SK-N-MC (cell line): ENCODE measurements around the gene STARD10.

Experiments
- DNase-seq: peaks from one replicate; pipeline ENCODE4 v3.0.0-alpha.2; 2011; ENCODE audit warnings: low read depth, low spot score
- H3K27ac ChIP-seq: fragments of 200-600 bp; sonication (generic); 2 replicates; pipeline ENCODE4 v1.5.1; 2016; ENCODE audit warnings: mixed run types
- H3K36me3 ChIP-seq: fragments of 200-600 bp; sonication (generic); 2 replicates; pipeline ENCODE4 v1.6.1; 2017; ENCODE audit warnings: antibody characterized with exemption, low read length, mixed read lengths; ENCODE audit not compliant: insufficient read depth
- H3K4me3 ChIP-seq: fragments of 200-600 bp; sonication (generic); 2 replicates; pipeline ENCODE4 v1.5.1; 2016
- H3K9ac ChIP-seq: fragments of 200-600 bp; sonication (generic); 2 replicates; pipeline ENCODE4 v1.8.0; 2017; ENCODE audit warnings: mixed run types, mixed read lengths; ENCODE audit not compliant: insufficient read length
- H3K9me3 ChIP-seq: fragments of 200-600 bp; sonication (generic); 2 replicates; pipeline ENCODE4 v1.6.1; 2017; ENCODE audit warnings: low read depth, mild to moderate bottlenecking, antibody characterized with exemption, low read length, moderate library complexity, mixed read lengths
- EZH2 ChIP-seq: fragments of 200-600 bp; sonication (generic); IDR thresholded peaks from one replicate; pipeline ENCODE4 v1.6.1; 2017; ENCODE audit warnings: antibody characterized with exemption
- FOXP2 ChIP-seq: optimal IDR thresholded peaks from 2 replicates; pipeline ENCODE3; 2011; ENCODE audit warnings: mild to moderate bottlenecking, moderate library complexity; ENCODE audit not compliant: insufficient read depth; ENCODE audit errors: extremely low read length, control extremely low read depth
- POLR2AphosphoS5 ChIP-seq: IDR thresholded peaks from 2 replicates; pipeline ENCODE4 v1.6.1; 2012; ENCODE audit warnings: mild to moderate bottlenecking, low read depth, low read length, borderline replicate concordance

Gene STARD10

DNA sequence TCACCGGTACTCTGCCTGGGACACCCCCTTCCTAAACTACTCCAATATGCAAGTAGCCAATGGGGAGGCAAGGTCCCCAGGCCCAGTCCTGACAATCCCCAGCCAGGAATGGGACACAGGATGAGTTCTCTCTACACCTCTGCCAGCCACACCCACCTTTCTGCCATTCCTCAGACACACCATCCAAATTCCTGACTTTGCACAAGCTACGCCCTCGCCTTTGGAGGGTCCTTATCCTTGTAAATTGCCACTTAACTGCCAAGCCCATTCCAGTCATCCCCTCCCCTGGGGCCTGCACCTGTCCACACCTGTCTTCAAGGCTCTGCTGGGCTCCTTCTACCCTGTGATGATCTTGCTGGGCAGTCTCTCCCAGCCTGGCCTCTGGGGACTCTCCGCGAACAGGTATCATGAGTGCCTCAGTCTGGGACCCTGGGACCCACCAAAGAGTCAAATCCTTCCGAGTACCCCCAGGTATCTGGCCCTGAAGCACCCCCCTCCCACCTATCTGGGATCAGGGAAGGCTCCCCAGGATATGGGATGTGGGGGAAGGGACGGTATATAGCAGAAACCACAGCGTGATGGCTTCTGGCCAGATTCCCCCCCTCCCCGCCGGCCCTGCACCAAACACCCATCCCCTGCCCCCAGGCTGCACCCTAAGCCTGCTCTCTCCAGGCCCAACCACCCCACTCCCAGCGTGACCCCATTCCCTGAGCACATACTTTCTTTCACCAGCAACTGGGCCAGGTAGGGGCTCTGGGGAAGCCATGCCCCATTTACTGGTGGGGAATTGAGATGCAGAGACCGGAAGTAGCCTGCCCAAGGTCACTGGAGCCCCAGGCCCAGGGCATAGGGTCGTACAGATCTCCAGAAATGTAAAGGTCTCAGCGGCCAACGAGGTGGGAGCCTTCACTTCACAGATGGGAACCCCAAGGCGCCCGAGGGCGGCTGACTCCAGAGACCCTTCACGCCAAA, 42.4 kb downstream of the STARD10 start:
- no peak for TF ChIP-seq POLR2AphosphoS5
- TF ChIP-seq EZH2: no peak
- DNase-seq: no peak
- peak overlapping the region; percentile 87 for H3K4me3 ChIP-seq

DNA sequence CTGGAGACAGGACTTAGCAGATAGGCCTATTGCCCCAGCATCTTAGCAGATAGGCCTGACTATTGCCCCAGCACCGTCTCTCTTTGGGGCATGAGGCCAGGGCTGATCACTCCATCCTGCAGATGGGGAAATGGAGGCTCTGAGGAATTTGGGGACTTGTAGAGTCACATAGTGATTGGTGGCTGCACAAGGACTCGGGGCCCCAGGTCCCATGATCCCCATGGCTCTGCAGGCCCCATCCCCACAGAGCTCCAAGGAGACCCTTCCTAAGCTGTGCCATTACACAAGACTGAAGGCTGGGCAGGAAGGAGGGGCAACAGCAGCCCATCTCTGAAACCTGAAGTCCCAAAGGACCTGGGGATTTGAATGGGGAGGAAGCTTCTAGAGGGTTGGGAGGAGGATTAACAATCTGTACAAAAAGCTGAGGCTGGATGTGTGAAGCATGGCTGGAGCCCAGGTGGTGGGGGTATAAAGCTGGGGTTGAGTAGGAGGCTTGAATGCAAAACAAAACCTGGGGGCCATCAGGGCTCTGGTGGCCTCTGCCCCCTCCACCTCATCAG, 43.2 kb downstream of the STARD10 start:
- no peaks in the 10 kb centered on the region for H3K36me3 ChIP-seq
- H3K4me3 ChIP-seq: peak overlapping the region; percentile 87; the same call in 1 of the 2 replicates
- H3K9ac ChIP-seq: no peak overlapping the region
- H3K9me3 ChIP-seq: no peaks in the 10 kb centered on the region
- TF ChIP-seq POLR2AphosphoS5: no peak
- TF ChIP-seq FOXP2: no peak
- no peak for TF ChIP-seq EZH2
- no peak overlapping the region for H3K27ac ChIP-seq
- no peak for DNase-seq

More for the DNA sequence above, 42.4 kb downstream of the STARD10 start:
- no peaks in the 10 kb centered on the region for H3K36me3 ChIP-seq
- no peak overlapping the region for H3K27ac ChIP-seq
- H3K9ac ChIP-seq: peak overlapping the region; percentile 74
- H3K9me3 ChIP-seq: no peaks in the 10 kb centered on the region

DNA sequence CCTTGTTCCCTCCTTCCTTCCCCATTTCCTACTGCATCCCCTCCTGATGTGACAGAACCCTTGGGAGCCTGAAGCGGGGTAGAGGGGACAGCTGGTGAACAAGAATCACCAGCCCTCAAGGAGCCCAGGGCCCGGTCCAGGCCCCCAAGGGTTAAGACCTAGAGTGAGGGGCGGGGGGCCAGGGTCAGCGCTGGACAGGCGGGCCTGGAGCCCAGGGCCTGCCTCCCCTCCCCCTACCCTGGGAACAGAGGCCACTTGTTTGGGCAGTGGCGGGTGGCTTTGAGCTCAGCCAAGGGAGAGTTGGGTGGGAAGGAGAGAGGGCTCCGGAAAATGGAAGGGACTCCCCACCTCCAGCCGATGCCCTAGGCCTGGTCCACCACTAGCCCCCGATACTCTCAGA, 43.8 kb downstream of the STARD10 start:
- H3K36me3 ChIP-seq: no peaks in the 10 kb centered on the region
- no peak for DNase-seq
- TF ChIP-seq EZH2 (no peak), FOXP2 (no peak), POLR2AphosphoS5 (no peak)
- H3K9ac ChIP-seq: no peak overlapping the region
- H3K27ac ChIP-seq: no peak overlapping the region
- no peaks in the 10 kb centered on the region for H3K9me3 ChIP-seq
- H3K4me3 ChIP-seq: no peak overlapping the region

DNA sequence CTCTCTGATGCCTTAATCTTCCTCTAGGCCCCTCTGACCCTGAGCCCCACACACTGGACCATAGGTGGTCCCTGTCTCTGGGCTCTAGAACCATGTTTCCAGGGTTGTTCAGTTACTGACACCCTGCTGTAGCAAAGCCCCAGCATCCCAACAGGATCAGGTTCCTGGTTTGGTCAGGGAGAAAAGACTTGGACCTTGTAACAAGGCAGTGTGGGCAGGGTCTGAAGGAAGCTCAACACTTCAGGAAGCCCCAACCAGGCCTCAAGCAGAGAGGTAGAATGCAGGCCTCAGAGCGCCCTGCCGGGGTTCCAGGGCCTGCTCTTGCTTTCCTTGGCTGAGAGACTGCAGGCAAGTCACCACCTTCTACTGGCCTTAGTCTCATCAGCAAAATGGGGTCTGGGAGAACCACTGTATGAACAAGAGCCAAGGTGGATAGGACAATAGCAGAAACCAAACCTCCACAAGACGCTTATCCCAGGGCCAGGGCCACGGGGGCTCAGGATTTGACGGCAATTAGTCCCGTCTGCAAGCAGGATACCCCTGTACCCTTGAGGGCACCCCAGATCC, 46.5 kb downstream of the STARD10 start:
- Histone ChIP-seq H3K36me3 (no peaks in the 10 kb centered on the region), H3K27ac (no peak overlapping the region), H3K4me3 (no peak overlapping the region), H3K9me3 (no peaks in the 10 kb centered on the region), H3K9ac (no peak overlapping the region)
- no peak for DNase-seq
- no peak for TF ChIP-seq POLR2AphosphoS5
- no peak for TF ChIP-seq FOXP2
- no peak for TF ChIP-seq EZH2

DNA sequence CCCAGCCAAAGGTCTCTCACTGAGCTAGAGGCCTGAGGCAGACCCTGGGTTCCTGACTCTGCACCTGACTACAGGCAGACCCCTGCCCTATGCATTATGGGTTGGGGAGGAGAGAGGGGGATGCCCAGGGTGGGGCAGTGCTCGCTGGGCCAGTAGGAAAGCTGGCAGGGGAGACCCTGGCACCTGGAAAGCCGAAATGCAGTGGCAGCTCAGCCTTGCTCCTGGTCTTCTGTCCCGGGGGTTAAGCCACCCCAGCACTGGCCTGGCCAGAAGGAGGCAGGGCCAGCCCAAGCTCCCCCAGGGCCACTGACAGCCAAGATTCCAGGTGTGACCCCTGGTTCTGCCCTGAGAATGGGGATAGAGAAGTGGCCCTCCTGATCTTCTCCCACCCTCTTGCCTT, 47.0 kb downstream of the STARD10 start:
- TF ChIP-seq POLR2AphosphoS5: no peak
- TF ChIP-seq FOXP2: no peak
- no peak for TF ChIP-seq EZH2
- no peak overlapping the region for H3K27ac ChIP-seq
- DNase-seq: no peak
- H3K9me3 ChIP-seq: no peaks in the 10 kb centered on the region
- H3K9ac ChIP-seq: no peak overlapping the region
- no peak overlapping the region for H3K4me3 ChIP-seq
- no peaks in the 10 kb centered on the region for H3K36me3 ChIP-seq

DNA sequence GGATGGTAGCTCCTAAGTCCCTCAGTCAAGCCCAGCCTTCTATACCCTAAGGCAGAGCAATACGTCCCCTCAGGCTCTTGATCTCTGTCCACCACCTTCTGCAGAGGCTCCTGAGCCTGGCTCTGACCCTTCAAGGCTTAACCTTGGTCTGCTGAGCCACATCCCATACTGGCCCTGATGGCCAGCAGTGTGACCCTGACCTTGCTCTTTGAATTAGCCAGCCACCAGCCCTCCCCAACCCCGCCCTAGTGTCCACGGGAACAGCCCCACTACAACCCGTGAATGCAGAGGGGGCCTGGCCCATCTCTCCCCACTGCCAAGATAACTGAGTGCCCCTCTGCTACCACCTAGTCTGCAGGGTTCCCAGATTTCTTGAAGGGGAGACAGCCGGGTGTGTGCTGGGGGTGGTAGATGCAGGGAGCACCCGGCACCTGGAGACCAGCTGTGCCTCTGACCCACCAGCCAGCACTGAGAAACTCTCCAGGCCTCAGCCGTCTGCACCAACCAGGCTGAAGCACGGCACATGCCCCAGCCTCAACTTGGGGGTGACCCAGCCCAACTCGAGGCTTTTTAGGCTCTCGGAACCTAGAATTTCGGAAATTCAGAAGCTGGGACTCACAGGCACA, 47.8 kb downstream of the STARD10 start:
- H3K27ac ChIP-seq: no peak overlapping the region
- H3K9ac ChIP-seq: no peak overlapping the region
- TF ChIP-seq EZH2 (no peak), FOXP2 (no peak), POLR2AphosphoS5 (no peak)
- no peak overlapping the region for H3K4me3 ChIP-seq
- no peaks in the 10 kb centered on the region for H3K9me3 ChIP-seq
- H3K36me3 ChIP-seq: no peaks in the 10 kb centered on the region
- DNase-seq: no peak

DNA sequence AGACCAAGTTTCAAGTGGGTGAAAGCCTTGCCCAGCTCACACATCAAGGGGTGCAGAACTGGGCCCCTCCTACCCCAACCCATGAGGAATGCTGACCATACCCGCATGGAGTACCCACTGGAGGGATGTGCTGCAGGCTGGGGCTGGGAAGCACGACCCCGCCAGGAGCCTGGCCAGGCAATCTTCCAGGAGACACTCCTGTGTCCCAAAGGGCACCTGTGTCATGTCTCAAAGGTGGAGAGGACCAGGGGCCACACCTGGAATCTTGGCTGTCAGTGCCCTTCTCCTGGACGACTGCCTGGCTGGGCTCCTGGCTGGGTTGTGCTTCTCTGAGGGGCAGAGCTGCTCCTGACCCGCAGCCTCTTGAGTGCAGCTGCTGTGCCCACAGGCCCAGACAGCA, 48.3 kb downstream of the STARD10 start:
- Histone ChIP-seq H3K9ac (no peak overlapping the region), H3K4me3 (no peak overlapping the region), H3K9me3 (no peaks in the 10 kb centered on the region), H3K27ac (no peak overlapping the region), H3K36me3 (no peaks in the 10 kb centered on the region)
- TF ChIP-seq EZH2: no peak
- TF ChIP-seq POLR2AphosphoS5: no peak
- TF ChIP-seq FOXP2: no peak
- DNase-seq: no peak

DNA sequence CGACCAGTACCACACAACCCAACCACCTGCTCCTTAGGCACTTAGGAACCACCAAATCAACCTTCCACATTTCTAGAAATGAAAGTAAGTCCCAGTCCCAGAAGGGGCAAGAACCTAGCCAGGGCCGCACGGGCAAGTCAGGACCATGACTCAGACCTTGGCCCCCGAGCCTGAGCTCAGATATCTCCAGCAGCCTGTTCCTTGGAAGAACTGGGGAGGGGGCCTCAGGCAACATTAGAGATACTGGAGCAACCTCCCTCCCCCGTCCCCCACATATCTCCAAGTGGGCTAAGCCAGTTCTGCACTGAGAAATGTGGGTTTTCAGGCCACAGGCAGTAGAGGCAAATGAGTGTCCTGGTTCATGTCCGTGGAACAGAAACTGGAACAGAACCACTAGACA, 49.4 kb downstream of the STARD10 start:
- Histone ChIP-seq H3K27ac (no peak overlapping the region), H3K9me3 (no peaks in the 10 kb centered on the region), H3K9ac (no peak overlapping the region), H3K4me3 (no peak overlapping the region), H3K36me3 (no peaks in the 10 kb centered on the region)
- TF ChIP-seq EZH2: no peak
- TF ChIP-seq FOXP2: no peak
- TF ChIP-seq POLR2AphosphoS5: no peak
- no peak for DNase-seq
